ENCODE measurements around the gene RUSF1.
"Not testable (repeated sequence)": the region's sequence is repeated elsewhere in the genome, so short reads cannot be mapped to it uniquely, and the experiment has no call there.

The RUSF1 gene

DNA sequence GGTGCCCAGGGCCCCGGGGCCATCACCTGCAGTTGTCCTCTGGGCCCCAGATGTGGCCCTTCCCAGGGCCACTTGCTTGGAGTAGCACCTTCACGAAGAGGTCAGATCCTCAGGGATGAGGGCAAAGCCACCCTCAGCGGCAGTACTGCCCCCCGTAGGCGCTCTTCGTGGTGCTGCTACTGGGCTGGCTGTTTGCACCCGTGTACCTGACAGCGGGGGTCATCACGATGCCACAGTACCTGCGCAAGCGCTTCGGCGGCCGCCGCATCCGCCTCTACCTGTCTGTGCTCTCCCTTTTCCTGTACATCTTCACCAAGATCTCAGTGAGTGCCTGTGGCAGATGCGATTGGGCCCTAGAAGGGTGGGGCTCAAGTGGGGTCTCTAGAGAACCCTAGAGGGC, 22.6 kb downstream of the RUSF1 start:
- DNase-seq = no peak

GRCh38 chr16:31484491-31485171, 23.6 kb downstream of the RUSF1 start:
- DNase-seq = no peak

GRCh38 chr16:31484048-31484447, 24.1 kb downstream of the RUSF1 start:
- DNase-seq = not testable (repeated sequence)

DNA sequence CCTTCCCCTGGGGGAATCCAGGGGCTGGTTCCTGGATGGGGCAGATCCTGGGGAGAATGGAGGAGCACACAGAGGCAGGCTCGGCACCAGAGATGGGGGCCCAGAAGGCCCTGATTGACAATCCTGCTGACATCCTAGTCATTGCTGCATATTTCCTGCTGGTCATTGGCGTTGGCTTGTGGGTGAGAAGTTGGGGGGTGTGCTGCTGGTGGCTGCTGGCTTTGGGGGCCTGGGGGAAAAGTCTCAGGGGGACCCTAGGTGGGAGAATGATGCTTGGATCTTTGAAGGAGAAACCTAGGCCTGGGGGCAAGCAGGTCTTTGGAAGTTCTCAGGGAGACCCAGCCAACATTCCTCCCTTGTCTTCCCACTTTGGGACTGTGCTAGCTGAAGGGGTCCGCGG, 25.1 kb downstream of the RUSF1 start, which contains the start of gene SLC5A2:
Gene SLC5A2 (plus strand): TSS at position 43 of the 400 bp plus-strand sequence. CDS start 14 bp downstream, at position 57.
- no peak for DNase-seq

- no peak for DNase-seq
Observed at GRCh38 chr16:31480851-31481536, 27.2 kb downstream of the RUSF1 start.

DNA sequence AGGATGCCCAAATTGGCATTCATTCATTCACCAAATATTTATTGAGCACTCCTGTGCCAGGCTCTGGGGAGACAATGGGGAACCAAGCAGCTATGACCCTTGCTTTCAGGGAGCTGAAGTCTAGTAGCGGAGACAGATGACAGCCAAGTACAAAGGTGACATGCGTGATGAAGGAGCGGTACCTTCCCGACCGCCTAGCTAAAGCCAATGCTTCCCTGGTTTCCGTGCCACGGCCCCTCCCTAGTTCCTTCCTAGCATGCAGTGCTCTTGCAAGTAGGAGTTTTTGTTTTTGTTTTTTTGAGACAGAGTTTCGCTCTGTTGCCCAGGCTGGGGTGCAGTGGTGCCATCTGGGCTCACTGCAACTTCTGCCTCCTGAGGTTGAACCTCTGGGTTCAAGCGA, 28.4 kb downstream of the RUSF1 start:
- DNase-seq = no peak

- no peak for DNase-seq
Observed at GRCh38 chr16:31478956-31479355, 29.2 kb downstream of the RUSF1 start.

- DNase-seq = no peak
Observed at GRCh38 chr16:31477220-31478216, 30.7 kb downstream of the RUSF1 start.

DNA sequence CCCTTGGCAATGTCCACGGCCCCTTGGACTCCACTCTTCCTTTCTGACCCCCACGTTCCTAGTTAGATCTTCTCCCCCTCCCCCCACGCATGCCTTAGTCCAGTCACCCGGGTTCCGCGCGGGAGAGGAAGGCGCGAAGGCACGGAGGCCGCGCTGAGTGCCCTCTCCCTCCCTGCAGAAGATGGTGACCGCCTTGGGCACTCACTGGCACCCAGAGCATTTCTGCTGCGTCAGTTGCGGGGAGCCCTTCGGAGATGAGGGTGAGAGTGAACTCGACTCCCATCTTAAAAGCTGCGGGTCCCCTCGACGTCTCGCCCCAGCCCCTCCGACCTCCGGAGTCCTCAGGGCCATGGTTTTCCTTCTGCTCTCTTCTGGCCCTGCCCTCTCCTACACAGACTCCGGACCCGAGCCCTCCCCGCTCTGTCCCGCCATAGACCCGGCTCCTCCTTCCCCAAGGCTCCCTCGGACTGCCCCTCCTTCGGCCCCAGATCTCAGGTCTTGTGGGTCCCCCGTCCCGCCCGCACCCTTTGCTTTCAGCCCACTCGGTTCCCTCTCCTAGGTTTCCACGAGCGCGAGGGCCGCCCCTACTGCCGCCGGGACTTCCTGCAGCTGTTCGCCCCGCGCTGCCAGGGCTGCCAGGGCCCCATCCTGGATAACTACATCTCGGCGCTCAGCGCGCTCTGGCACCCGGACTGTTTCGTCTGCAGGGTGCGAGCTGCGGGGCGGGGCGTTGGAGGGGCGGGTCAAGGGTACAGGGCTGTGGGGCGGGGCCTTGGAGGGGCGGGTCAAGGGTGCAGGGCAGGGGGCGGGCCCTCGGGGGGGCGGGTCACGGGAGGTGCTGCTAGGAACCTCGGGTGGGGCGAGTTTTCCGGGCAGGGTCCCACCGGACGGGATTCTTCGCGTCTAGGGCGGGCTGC, 31.6 kb downstream of the RUSF1 start:
- DNase-seq = peak; percentile 61

DNA sequence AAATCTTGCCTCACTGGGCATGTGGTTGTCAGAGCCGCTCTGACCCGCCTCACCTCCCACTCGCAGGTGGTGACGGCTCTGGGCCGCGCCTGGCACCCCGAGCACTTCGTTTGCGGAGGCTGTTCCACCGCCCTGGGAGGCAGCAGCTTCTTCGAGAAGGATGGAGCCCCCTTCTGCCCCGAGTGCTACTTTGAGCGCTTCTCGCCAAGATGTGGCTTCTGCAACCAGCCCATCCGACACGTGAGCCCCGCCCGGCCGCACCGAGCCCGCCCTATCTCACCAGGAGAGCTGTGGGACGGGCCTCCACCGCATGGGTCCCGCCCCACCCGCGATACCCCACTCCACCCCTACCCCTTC, 32.3 kb downstream of the RUSF1 start:
- DNase-seq = no peak

- no peak for DNase-seq
Observed at GRCh38 chr16:31474773-31475738, 33.1 kb downstream of the RUSF1 start.

DNA sequence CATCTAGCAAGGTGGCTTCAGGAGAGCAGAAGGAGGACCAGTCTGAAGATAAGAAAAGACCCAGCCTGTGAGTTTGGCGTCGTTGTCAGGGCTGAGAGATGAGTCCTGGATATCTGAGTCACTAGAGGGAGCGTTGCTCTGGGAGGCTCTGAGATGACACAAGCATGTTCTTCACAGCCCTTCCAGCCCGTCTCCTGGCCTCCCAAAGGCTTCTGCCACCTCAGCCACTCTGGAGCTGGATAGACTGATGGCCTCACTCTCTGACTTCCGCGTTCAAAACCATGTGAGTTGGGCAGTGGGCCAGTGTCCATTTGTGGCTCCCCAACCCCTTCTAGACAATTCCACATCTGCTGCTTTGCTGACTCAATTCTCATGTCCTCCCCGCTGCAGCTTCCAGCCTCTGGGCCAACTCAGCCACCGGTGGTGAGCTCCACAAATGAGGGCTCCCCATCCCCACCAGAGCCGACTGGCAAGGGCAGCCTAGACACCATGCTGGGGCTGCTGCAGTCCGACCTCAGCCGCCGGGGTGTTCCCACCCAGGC, 33.9 kb downstream of the RUSF1 start:
- DNase-seq = no peak

DNA sequence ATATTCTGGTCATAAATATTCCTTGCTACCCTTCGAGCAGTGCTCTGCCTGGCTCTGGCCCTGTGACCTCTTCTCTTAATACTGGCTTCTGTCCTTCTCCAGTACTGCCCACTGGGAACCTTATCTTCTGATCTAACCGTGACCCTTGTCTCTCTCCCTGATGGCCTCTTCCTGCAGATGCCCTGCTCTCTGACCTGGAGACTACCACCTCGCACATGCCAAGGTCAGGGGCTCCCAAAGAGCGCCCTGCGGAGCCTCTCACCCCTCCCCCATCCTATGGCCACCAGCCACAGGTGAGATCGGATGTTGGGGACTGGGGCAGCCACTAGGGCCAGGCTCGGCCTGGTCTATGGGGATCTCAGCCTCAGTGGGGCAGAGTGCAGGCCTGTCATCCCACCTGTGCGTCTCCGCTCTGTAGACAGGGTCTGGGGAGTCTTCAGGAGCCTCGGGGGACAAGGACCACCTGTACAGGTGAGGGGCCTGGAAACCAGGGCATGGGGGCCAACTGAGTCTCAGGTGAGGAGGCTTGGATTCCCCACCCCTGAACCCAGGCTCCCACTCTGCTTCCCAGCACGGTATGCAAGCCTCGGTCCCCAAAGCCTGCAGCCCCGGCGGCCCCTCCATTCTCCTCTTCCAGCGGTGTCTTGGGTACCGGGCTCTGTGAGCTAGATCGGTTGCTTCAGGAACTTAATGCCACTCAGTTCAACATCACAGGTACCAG, 34.8 kb downstream of the RUSF1 start:
- no peak for DNase-seq

- DNase-seq = peak; percentile 81
Observed at GRCh38 chr16:31472709-31473203, 35.4 kb downstream of the RUSF1 start.

GRCh38 chr16:31471875-31472708, 36.1 kb downstream of the RUSF1 start, which contains the start of gene TGFB1I1:
Gene TGFB1I1 (plus strand): TSS chr16:31472152. CDS start chr16:31472189, 37 bp downstream.
- DNase-seq = no peak

DNA sequence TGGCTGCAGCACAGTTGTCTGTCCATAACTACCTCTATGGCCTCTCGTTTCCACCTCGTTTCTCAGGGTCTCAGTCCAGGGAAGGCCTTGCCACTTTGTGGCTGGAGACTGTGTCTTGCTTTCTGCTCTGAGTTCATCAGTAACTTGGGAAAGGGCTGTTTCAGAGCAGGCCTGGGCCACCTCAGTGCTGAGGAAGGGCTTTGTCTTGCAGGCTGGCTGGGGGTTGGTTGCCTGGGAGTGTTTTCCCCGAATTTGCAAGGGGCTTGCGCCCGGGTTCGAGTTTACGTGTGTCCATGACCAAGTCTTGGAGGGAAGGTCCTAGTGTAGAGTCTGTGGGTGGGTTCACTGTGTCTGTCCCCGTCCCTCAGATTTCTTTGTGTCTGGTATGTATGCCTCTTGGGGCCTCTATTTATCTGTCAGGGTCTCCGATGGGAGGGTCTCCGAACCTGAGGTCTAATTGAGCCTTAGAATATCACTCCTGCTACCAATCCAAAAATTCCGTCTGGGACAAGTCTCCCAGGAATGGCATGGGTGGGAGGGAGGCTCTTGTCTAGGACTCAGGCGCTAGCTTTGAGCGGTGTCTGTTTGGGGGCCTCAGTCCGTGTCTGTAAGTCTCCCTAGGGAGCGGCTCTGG, 36.8 kb downstream of the RUSF1 start:
- DNase-seq = no peak

- no peak for DNase-seq
Observed at GRCh38 chr16:31470615-31471014, 37.6 kb downstream of the RUSF1 start.

GRCh38 chr16:31467858-31468257, 40.3 kb downstream of the RUSF1 start:
- no peak for DNase-seq

Measured in 8988T (cell line).